ENCODE results near the gene IFT122.

IFT122 gene

GRCh38 chr3:129552287-129553050, 112.4 kb downstream of the IFT122 start:
- H3K4me3 ChIP-seq (replicated peaks; ENCODE audit: low read depth, low read length): no peak overlapping the region
- TF ChIP-seq CTCF (IDR thresholded peaks at IDR 0.05; ENCODE audit: low read length, missing control alignments): no peak
- DNase-seq (ENCODE audit: low read depth): no peak

- H3K4me3 ChIP-seq (replicated peaks; ENCODE audit: low read depth, low read length): no peak overlapping the region
- no peak for TF ChIP-seq CTCF (IDR thresholded peaks at IDR 0.05; ENCODE audit: low read length, missing control alignments)
- no peak for DNase-seq (ENCODE audit: low read depth)
Measured at GRCh38 chr3:129553171-129553570, 113.1 kb downstream of the IFT122 start.

- H3K4me3 ChIP-seq (replicated peaks; ENCODE audit: low read depth, low read length): no peak overlapping the region
- no peak for TF ChIP-seq CTCF (IDR thresholded peaks at IDR 0.05; ENCODE audit: low read length, missing control alignments)
Measured at GRCh38 chr3:129553719-129554118, 113.7 kb downstream of the IFT122 start.

GRCh38 chr3:129554356-129555152, 114.5 kb downstream of the IFT122 start:
- no peak overlapping the region for H3K4me3 ChIP-seq (replicated peaks; ENCODE audit: low read depth, low read length)
- TF ChIP-seq CTCF (IDR thresholded peaks at IDR 0.05; ENCODE audit: low read length, missing control alignments): no peak
- no peak for DNase-seq (ENCODE audit: low read depth)

More at GRCh38 chr3:129553719-129554118, 113.7 kb downstream of the IFT122 start:
- no peak for DNase-seq (ENCODE audit: low read depth)

GRCh38 chr3:129555153-129555550, 115.1 kb downstream of the IFT122 start:
- H3K4me3 ChIP-seq (replicated peaks; ENCODE audit: low read depth, low read length): no peak overlapping the region
- no peak for DNase-seq (ENCODE audit: low read depth)
- no peak for TF ChIP-seq CTCF (IDR thresholded peaks at IDR 0.05; ENCODE audit: low read length, missing control alignments)

GRCh38 chr3:129555616-129556357, 115.8 kb downstream of the IFT122 start:
- H3K4me3 ChIP-seq (replicated peaks; ENCODE audit: low read depth, low read length): no peak overlapping the region
- TF ChIP-seq CTCF (IDR thresholded peaks at IDR 0.05; ENCODE audit: low read length, missing control alignments): no peak
- no peak for DNase-seq (ENCODE audit: low read depth)

All from fibroblast of pulmonary artery (primary cell).